HG03066 (cell line): Measurements from ENCODE around the gene PLCD4.

ENCODE experiments used
- ATAC-seq: cut with Tn5 transposase; IDR thresholded peaks from one replicate; pipeline ENCODE4 v1.9.1; 2021; ENCODE audit warnings: low read depth; ENCODE audit not compliant: unreplicated experiment

Gene PLCD4

DNA sequence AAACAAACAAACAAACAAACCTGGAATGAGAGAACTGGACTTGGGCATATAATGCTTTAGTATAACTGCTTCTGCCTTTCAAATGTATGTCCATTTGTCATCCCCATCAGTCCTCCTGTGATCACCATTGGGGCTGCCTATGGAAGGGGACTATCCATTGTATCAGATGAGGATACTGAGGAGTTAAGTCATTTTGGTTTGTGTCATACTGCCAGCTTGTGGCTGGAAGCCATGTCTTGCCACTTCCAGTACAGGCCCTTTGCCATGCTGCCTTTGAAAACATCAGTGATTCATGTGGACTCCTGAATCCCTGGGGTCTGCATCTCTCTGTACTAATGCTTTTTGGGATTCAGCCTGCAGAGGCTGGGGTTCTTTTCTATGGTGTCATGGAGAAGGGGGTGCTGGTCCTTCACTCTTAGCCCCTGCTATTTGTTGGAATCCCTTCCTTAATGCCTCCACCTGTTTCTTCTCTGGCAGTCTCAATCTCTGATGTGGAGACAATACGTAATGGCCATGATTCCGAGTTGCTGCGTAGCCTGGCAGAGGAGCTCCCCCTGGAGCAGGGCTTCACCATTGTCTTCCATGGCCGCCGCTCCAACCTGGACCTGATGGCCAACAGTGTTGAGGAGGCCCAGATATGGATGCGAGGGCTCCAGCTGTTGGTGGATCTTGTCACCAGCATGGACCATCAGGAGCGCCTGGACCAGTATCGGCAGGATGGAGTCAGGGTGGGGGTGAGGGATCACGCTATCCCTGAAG lies 10.6 kb downstream of the PLCD4 start:
- no peak for ATAC-seq

GRCh38 chr2:218621007-218621406 lies 13.3 kb downstream of the PLCD4 start:
- ATAC-seq = no peak

DNA sequence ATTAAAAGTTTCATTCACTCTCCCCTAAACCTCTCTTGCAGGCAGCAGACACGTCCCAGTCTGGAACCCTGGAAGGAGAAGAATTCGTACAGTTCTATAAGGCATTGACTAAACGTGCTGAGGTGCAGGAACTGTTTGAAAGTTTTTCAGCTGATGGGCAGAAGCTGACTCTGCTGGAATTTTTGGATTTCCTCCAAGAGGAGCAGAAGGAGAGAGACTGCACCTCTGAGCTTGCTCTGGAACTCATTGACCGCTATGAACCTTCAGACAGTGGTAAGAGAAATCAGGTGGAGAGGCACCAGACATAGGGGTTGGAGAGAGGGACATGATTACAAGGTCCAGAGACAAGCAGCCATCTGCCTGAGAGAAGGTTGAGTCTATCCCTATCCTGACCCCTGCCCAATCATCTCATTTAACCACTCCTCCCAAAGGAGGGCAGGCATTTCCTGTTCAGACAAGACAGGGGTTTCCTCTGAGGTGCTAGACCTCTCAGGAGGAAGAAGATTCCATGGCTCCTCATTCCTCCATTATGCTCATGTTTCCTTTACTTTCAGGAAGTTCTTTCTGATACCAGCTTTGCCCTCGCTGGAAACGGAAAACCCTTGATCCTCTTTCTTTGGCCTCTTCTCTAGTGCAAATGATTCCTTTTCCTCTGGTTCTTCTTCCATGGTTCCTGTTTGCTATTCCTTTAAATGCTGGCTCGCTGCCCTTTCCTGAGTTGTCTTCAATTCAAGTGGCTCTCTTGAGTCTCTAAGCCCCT lies 15.1 kb downstream of the PLCD4 start:
- no peak for ATAC-seq

DNA sequence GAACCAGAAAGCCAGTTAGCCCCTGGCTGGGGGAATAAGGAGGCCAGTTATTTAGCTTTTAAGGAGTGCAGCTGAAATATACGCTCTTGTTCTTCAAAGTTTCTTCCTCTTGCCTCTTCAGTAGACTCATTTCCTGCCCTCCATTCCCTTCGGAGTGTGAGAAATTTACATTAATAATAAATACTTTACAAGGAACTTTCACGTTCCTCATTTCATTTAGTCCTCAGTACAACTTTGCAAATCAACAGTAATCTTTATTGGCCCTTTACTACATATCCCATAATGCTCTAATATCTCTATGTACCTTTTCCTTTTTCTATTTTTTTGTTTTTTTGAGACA lies 15.6 kb downstream of the PLCD4 start:
- ATAC-seq = no peak

- ATAC-seq = no peak
Observed at GRCh38 chr2:218626369-218626768, 18.7 kb downstream of the PLCD4 start.

DNA sequence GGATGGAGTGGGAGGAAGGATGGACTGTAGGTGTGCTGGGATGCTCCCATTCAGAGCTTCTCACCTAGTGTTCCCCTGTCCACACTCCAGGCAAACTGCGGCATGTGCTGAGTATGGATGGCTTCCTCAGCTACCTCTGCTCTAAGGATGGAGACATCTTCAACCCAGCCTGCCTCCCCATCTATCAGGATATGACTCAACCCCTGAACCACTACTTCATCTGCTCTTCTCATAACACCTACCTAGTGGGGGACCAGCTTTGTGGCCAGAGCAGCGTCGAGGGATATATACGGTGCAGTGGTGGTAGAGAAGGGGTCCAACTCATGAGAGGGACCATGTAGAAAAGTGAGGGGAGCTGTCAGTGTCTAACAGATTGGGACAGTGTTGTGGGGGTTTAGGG lies 20.2 kb downstream of the PLCD4 start:
- ATAC-seq = no peak

DNA sequence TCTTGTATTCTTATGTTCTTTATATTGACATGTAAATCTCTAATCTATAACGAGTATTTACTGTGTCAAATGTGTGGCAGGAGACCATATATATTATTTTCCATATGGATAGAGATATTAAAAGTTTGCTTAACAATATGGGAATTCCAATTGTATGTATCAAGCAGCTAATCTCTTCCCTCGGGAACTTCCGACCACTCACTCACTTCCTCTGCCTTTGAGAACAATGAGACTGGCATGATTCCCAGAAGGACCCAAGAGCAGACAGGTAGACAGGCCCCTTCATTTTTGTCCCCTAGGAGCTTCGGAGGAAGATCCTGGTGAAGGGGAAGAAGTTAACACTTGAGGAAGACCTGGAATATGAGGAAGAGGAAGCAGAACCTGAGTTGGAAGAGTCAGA lies 24.1 kb downstream of the PLCD4 start:
- no peak for ATAC-seq

GRCh38 chr2:218635719-218636118 lies 28.0 kb downstream of the PLCD4 start:
- no peak for ATAC-seq

GRCh38 chr2:218638372-218638771 lies 30.7 kb downstream of the PLCD4 start:
- ATAC-seq = no peak

- ATAC-seq = no peak
Observed at GRCh38 chr2:218642121-218642656, 34.5 kb downstream of the PLCD4 start.

DNA sequence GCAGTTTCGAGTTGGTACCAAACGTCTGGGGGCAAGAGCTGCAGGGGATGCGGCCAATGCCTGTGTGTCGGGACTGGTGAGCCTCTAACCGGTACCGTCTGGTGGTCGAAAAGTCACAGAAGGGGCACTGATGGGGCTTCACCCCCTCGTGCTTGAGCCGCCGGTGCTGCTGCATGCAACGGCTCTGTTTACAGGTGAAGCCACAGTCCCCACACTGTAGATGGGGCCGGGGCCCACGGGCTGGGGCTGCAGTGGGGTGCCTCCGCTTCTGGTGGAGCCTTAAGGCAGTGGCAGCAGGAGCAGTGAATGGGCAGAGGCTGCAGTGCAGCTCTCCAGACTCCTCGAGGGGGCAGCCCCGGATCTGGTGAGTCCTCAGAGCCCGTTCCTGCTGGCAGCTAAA lies 35.1 kb downstream of the PLCD4 start:
- ATAC-seq = no peak

DNA sequence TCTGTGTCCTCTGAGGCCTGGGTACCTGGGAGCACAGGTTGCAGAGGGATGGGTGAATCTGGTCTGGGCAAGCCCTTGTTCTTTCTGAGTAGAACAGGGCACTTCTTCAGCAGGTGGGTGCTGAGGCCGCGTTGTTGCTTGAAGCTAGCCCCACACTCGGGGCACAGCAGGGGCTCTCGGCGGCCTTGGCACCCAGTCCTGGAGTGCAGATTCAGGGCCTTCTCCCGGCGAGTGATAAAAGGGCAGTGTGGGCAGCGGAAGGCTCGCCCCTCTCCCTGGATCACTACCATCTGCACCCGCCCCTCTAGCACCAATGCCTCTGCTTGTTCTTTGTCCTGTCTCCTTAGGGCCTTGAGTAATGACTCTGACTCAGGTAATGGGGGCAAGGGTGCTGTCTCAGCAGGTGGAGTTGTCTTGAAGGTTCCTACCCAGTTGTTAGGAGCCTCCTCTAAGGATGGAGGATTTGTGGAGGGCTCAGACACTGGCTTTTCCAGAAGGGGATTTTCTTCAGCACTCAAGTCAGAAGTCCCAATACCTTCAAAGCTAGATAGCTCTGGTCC lies 36.1 kb downstream of the PLCD4 start:
- no peak for ATAC-seq

GRCh38 chr2:218644721-218645120 lies 37.0 kb downstream of the PLCD4 start:
- ATAC-seq = no peak

- no peak for ATAC-seq
Observed at GRCh38 chr2:218645126-218645525, 37.4 kb downstream of the PLCD4 start.

GRCh38 chr2:218648088-218648786 lies 40.5 kb downstream of the PLCD4 start:
- ATAC-seq = no peak

DNA sequence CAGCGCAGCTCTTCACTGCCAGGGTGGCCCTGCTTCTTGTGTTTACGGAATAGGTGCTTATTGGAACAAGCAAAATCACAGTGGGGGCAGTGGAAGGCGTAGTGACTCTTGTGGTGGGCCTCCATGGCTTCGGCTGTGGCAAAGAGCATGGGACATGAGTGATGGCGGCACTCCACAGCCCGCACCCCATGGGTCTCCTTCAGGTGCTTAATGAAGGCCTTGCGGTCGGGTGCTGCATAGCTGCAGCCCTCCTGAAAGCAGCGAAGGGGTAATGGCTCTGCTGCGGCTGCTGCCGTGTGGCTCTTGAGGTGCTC lies 41.0 kb downstream of the PLCD4 start:
- no peak for ATAC-seq

DNA sequence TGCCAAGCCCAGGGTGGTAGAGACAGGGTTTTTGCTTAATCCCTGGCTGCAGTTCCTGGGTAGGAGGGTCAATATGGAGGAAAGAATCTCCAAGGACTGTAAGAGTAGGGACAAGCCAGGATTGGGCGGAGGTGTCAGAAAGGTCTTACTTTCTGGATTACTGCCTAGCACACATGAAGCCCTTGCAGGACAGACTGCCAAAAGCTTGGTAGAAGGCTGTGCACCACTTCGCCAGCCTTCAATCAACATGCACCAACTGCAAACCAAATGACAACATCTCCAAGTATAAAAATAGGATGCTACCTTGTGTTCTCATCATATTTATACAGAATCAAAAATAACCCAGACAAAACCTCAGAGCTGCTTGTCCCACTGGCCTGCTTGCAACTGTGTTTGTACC lies 48.1 kb downstream of the PLCD4 start:
- ATAC-seq = no peak

DNA sequence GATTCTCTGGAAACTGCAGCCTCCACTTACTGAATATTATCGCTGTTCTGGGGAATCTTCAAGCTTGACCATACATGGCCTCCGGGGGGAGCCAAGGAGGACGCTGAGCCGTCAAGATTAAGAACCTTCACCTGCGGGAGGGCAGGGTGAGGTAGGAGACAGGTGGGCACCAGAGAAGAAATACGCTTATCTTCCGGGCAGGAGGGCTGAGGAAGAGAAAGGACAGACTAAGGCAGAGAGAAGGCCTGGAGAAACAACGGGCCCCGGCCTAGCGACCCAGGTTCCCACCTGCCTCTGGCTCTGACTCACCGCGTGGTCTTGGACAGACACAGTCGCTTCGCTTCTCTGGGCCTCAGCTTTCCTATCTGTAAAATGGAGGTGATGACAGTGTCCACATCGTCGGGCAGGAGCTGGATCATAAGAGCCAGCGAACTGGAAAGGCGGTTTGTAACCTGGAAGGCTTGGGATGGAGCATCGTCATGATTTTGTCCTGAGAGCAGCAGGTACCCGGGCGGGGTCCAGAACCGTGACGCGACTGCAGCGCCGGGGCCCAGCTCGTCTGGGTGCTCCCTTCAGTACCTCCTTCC lies 51.1 kb downstream of the PLCD4 start:
- ATAC-seq = peak; percentile 42

GRCh38 chr2:218659258-218659987 lies 51.7 kb downstream of the PLCD4 start, which contains the start of the genes BCS1L and ZNF142:
TSS of gene BCS1L (plus strand) at chr2:218659683. CDS start at chr2:218660988, 1,305 bp downstream.
TSS of gene ZNF142 (minus strand) at chr2:218659623. CDS start at chr2:218656429, 3,194 bp downstream.
- ATAC-seq = peak; percentile 96

- no peak for ATAC-seq
Observed at GRCh38 chr2:218659988-218660358, 52.3 kb downstream of the PLCD4 start.
